Ascending aorta (tissue), 2 donors: ENCODE results near the gene ACTA1. TPM values are rescaled to one million over a fixed set of nuclear protein-coding genes. Genes with fewer than 3 reads are reported as not detected.
"Not testable (repeated sequence)": the region's sequence is repeated elsewhere in the genome, so short reads cannot be mapped to it uniquely, and the experiment has no call there.

Experiments
- DNase-seq, 2 donors: peaks; one replicate each; pipeline ENCODE4 v3.0.0-alpha.2; 2019; ENCODE audit warnings: low spot score in 2 of 2
- H3K27ac ChIP-seq, 2 donors: fragments of 200-600 bp; sonication (generic); one replicate each; pipeline ENCODE4 v1.5.1; 2016 to 2017; ENCODE audit warnings: mild to moderate bottlenecking in 1 of 2
- H3K27me3 ChIP-seq: fragments of 200-600 bp; sonication (generic); one replicate; pipeline ENCODE4 v1.5.1; 2017
- H3K36me3 ChIP-seq, 2 donors: fragments of 200-600 bp; sonication (generic); one replicate each; pipeline ENCODE4 v1.5.1; 2016
- H3K4me1 ChIP-seq, 2 donors: fragments of 200-600 bp; sonication (generic); one replicate each; pipeline ENCODE4 v1.5.1; 2016 to 2017; ENCODE audit warnings: mild to moderate bottlenecking in 1 of 2
- H3K4me3 ChIP-seq, 2 donors: fragments of 200-600 bp; sonication (generic); one replicate each; pipeline ENCODE4 v1.5.1; 2016 to 2017; ENCODE audit warnings: mild to moderate bottlenecking in 1 of 2
- H3K9me3 ChIP-seq, 2 donors: fragments of 200-600 bp; sonication (generic); one replicate each; pipeline ENCODE4 v1.5.1; 2016
- CTCF ChIP-seq, 3 experiments: fragments of 200-600 bp in 2 of 3; fragments of 450-650 bp in 1 of 3; sonication (generic) in 2 of 3; IDR thresholded peaks; one replicate each; pipeline ENCODE4 v1.5.1; 2016 to 2019; ENCODE audit warnings: antibody characterized with exemption in 3 of 3, mild to moderate bottlenecking in 1 of 3, moderate library complexity in 1 of 3
- intact Hi-C: fragments of 100-400 bp; cut with DNase I; formaldehyde crosslinking; loops from one replicate; pipeline ENCODE4 v1.15.1; 2023
- total RNA-seq: library from RNA; depleted of rRNA; stranded (reverse); fragments of >200 nt; gene quantifications from one replicate; pipeline ENCODE4 v1.1.0, GENCODE V29; 2016

Gene ACTA1
- total RNA-seq, result not detected

- Histone ChIP-seq H3K27ac (no peak within 1 kb of the TSS), H3K4me1 (peaks cover 5 to 21% of the 10 kb centered on the region in 2 donors), H3K4me3 (peak within 1 kb of the TSS in 1 of 2 donors; percentile 43), H3K36me3 (no peaks in the 10 kb centered on the region), H3K9me3 (no peaks in the 10 kb centered on the region), H3K27me3 (peaks cover 22% of the 10 kb centered on the region)
- TF ChIP-seq CTCF (IDR thresholded peaks at IDR 0.05), result no peak
- no peak for DNase-seq
- intact Hi-C loops, result no loop called here
These were observed at the start of gene ACTA1 for GRCh38 chr1:229434005-229434640. TSS of gene ACTA1 (minus strand) at chr1:229434094. CDS start at chr1:229433115, 979 bp downstream.

- Histone ChIP-seq H3K4me1 (no peaks in the 10 kb centered on the region), H3K27ac (no peak overlapping the region), H3K36me3 (peaks cover 38 to 77% of the 10 kb centered on the region in 2 donors), H3K4me3 (no peak overlapping the region), H3K27me3 (no peaks in the 10 kb centered on the region), H3K9me3 (no peaks in the 10 kb centered on the region)
- intact Hi-C loops, result loop anchor here (1.0 kb wide), 1 partner anchor 224 kb away; no protein-coding TSS in a partner anchor
- no peak for DNase-seq
- TF ChIP-seq CTCF (IDR thresholded peaks at IDR 0.05), result no peak
These were observed 48.6 kb upstream of the ACTA1 start for GRCh38 chr1:229482511-229482910.

- H3K9me3 ChIP-seq, result no peaks in the 10 kb centered on the region
- H3K27me3 ChIP-seq, result no peaks in the 10 kb centered on the region
- no peak overlapping the region for H3K4me3 ChIP-seq
- no peak for DNase-seq
- H3K4me1 ChIP-seq, result no peaks in the 10 kb centered on the region
- peaks cover 33 to 78% of the 10 kb centered on the region in 2 donors for H3K36me3 ChIP-seq
- H3K27ac ChIP-seq, result no peak overlapping the region
- intact Hi-C loops, result no loop called here
- TF ChIP-seq CTCF (IDR thresholded peaks at IDR 0.05), result no peak
These were observed 46.6 kb upstream of the ACTA1 start for GRCh38 chr1:229480495-229480894.

GRCh38 chr1:229479660-229480399 is 45.9 kb upstream of the ACTA1 start:
- H3K4me1 ChIP-seq, result no peaks in the 10 kb centered on the region
- H3K9me3 ChIP-seq, result no peaks in the 10 kb centered on the region
- no peak for DNase-seq
- H3K4me3 ChIP-seq, result no peak overlapping the region
- no peak overlapping the region for H3K27ac ChIP-seq
- intact Hi-C loops, result no loop called here
- no peak for TF ChIP-seq CTCF (IDR thresholded peaks at IDR 0.05)
- no peaks in the 10 kb centered on the region for H3K27me3 ChIP-seq
- H3K36me3 ChIP-seq, result peaks cover 31 to 78% of the 10 kb centered on the region in 2 donors

GRCh38 chr1:229478852-229479251 is 45.0 kb upstream of the ACTA1 start:
- peaks cover 33 to 80% of the 10 kb centered on the region in 2 donors for H3K36me3 ChIP-seq
- no peak overlapping the region for H3K4me3 ChIP-seq
- no peaks in the 10 kb centered on the region for H3K9me3 ChIP-seq
- no peak for DNase-seq
- H3K27me3 ChIP-seq, result no peaks in the 10 kb centered on the region
- H3K4me1 ChIP-seq, result no peaks in the 10 kb centered on the region
- intact Hi-C loops, result no loop called here
- H3K27ac ChIP-seq, result no peak overlapping the region
- no peak for TF ChIP-seq CTCF (IDR thresholded peaks at IDR 0.05)

- H3K27me3 ChIP-seq, intact Hi-C loops, H3K9me3 ChIP-seq, DNase-seq, H3K4me3 ChIP-seq, H3K4me1 ChIP-seq, H3K27ac ChIP-seq: not testable (repeated sequence)
- peaks cover 46 to 82% of the 10 kb centered on the region in 2 donors for H3K36me3 ChIP-seq
These were observed 42.0 kb upstream of the ACTA1 start for GRCh38 chr1:229475859-229476258.
